HepG2 (cell line): Measurements from ENCODE around the gene ERC1. TPM values are rescaled to one million over a fixed set of nuclear protein-coding genes. Genes with fewer than 3 reads are reported as not detected.

Experiments used
- AGO1 ChIP-seq: fragments of 200-400 bp; formaldehyde crosslinking; IDR thresholded peaks from 2 replicates; pipeline ENCODE4 v1.6.1; 2017; ENCODE audit warnings: mild to moderate bottlenecking, low read depth, low read length, moderate library complexity; ENCODE audit not compliant: poor library complexity, severe bottlenecking
- E2F2 ChIP-seq: sonication (generic); formaldehyde crosslinking; IDR thresholded peaks from 2 replicates; pipeline ENCODE4 v1.4.0; 2020; ENCODE audit warnings: missing genetic modification reagents, borderline replicate concordance
- E2F5 ChIP-seq: sonication (generic); formaldehyde crosslinking; conservative IDR thresholded peaks from 2 replicates; pipeline ENCODE4 v1.4.0; 2020; ENCODE audit warnings: missing genetic modification reagents
- FOXM1 ChIP-seq: sonication (generic); formaldehyde crosslinking; IDR thresholded peaks from 2 replicates; pipeline ENCODE4 v1.5.0; 2020; ENCODE audit warnings: missing genetic modification reagents
- HNF4A ChIP-seq: sonication (generic); formaldehyde crosslinking; IDR thresholded peaks from 2 replicates; pipeline ENCODE4 v1.4.0; 2020; ENCODE audit warnings: missing genetic modification reagents
- HOMEZ ChIP-seq: IDR thresholded peaks from 2 replicates; pipeline ENCODE4 v1.6.1; 2016; ENCODE audit warnings: low read depth
- HOXA3 ChIP-seq: sonication (generic); formaldehyde crosslinking; IDR thresholded peaks from 2 replicates; pipeline ENCODE4 v1.5.0; 2020; ENCODE audit warnings: missing genetic modification reagents
- IRX3 ChIP-seq: sonication (generic); formaldehyde crosslinking; IDR thresholded peaks from 2 replicates; pipeline ENCODE4 v1.8.1; 2023; ENCODE audit warnings: mild to moderate bottlenecking, low read depth, missing genetic modification reagents, borderline replicate concordance
- KMT2B ChIP-seq: IDR thresholded peaks from 2 replicates; pipeline ENCODE4 v1.6.1; 2016; ENCODE audit warnings: missing genetic modification reagents, missing compliant biosample characterization
- MAZ ChIP-seq, 2 experiments: sonication (generic) in 1 of 2; formaldehyde crosslinking in 1 of 2; IDR thresholded peaks; 2 replicates each; pipeline versions ENCODE4 v1.5.0 to v1.6.1; 2012 to 2020; ENCODE audit warnings: low read depth in 2 of 2, mild to moderate bottlenecking in 2 of 2, borderline replicate concordance in 1 of 2, improper control_type of control experiment in 1 of 2, low read length in 1 of 2, missing genetic modification reagents in 1 of 2, moderate library complexity in 1 of 2
- ONECUT2 ChIP-seq: sonication (generic); formaldehyde crosslinking; IDR thresholded peaks from 2 replicates; pipeline ENCODE4 v1.4.0; 2020; ENCODE audit warnings: missing genetic modification reagents
- PHF21A ChIP-seq: sonication (generic); formaldehyde crosslinking; IDR thresholded peaks from 2 replicates; pipeline ENCODE4 v1.5.0; 2020; ENCODE audit warnings: mild to moderate bottlenecking, missing genetic modification reagents
- RAD21 ChIP-seq: fragments of 450-650 bp; formaldehyde crosslinking; IDR thresholded peaks from 2 replicates; pipeline ENCODE4 v1.5.0; 2020; ENCODE audit warnings: mild to moderate bottlenecking
- RELA ChIP-seq: sonication (generic); formaldehyde crosslinking; IDR thresholded peaks from 2 replicates; pipeline ENCODE4 v1.4.0; 2020; ENCODE audit warnings: missing genetic modification reagents
- SNAPC2 ChIP-seq: sonication (generic); formaldehyde crosslinking; IDR thresholded peaks from 2 replicates; pipeline ENCODE4 v1.8.1; 2022; ENCODE audit warnings: mild to moderate bottlenecking, missing genetic modification reagents
- SP5 ChIP-seq: IDR thresholded peaks from 2 replicates; pipeline ENCODE4 v1.6.1; 2016; ENCODE audit warnings: low read depth, borderline replicate concordance
- SYNCRIP ChIP-seq: fragments of 200-400 bp; formaldehyde crosslinking; IDR thresholded peaks from 2 replicates; pipeline ENCODE4 v1.6.1; 2018; ENCODE audit warnings: mild to moderate bottlenecking, low read depth, low read length; ENCODE audit not compliant: insufficient read depth
- ZFP1 ChIP-seq: IDR thresholded peaks from 2 replicates; pipeline ENCODE4 v1.6.1; 2016
- ZFP36L1 ChIP-seq: sonication (generic); formaldehyde crosslinking; IDR thresholded peaks from 2 replicates; pipeline ENCODE4 v1.8.0; 2022; ENCODE audit warnings: mild to moderate bottlenecking, missing genetic modification reagents, moderate library complexity
- ZGPAT ChIP-seq: IDR thresholded peaks from 2 replicates; pipeline ENCODE4 v1.6.1; 2016; ENCODE audit warnings: mild to moderate bottlenecking
- ZNF232 ChIP-seq: sonication (generic); formaldehyde crosslinking; IDR thresholded peaks from 2 replicates; pipeline ENCODE4 v1.4.0; 2020; ENCODE audit warnings: missing genetic modification reagents, borderline replicate concordance
- ZNF331 ChIP-seq: sonication (generic); formaldehyde crosslinking; IDR thresholded peaks from 2 replicates; pipeline ENCODE4 v1.4.0; 2020; ENCODE audit warnings: missing genetic modification reagents
- ZNF580 ChIP-seq: IDR thresholded peaks from 2 replicates; pipeline ENCODE4 v1.6.1; 2016; ENCODE audit warnings: low read depth, borderline replicate concordance
- ZNF629 ChIP-seq: sonication (generic); formaldehyde crosslinking; conservative IDR thresholded peaks from 2 replicates; pipeline ENCODE4 v1.5.0; 2020; ENCODE audit warnings: missing genetic modification reagents
- ZSCAN29 ChIP-seq: sonication (generic); formaldehyde crosslinking; conservative IDR thresholded peaks from 2 replicates; pipeline ENCODE4 v1.4.0; 2020; ENCODE audit warnings: mild to moderate bottlenecking, missing genetic modification reagents
- polyA plus RNA-seq, 8 experiments: library from polyadenylated mRNA; depleted of rRNA in 3 of 8; stranded (reverse) in 7 of 8; unstranded in 1 of 8; fragments of >200 nt; fragmentation: Illumina TruSeq in 4 of 8; extraction: Trizol in 4 of 8; gene quantifications; 2 replicates each; pipeline versions ENCODE4 v1.2.1 to v1.2.3, GENCODE V29; 2011 to 2016; ENCODE audit warnings: low read depth in 4 of 8, missing spikeins in 1 of 8, mixed read lengths in 1 of 8; ENCODE audit not compliant: insufficient read depth in 1 of 8
- total RNA-seq, 5 experiments: library from RNA; depleted of rRNA; stranded (reverse); fragments of >200 nt; fragmentation: Illumina TruSeq; extraction: Trizol; gene quantifications; 2 replicates each; pipeline ENCODE4 v1.2.3, GENCODE V29; 2016; ENCODE audit warnings: low read depth in 1 of 5

Gene ERC1
- total and polyA plus RNA-seq, 2 of the 13 experiments (the other 11 are each of a cell fraction or from before 2014, with no cell fraction given) = 6.1 to 12.4 TPM

- no peak for TF ChIP-seq IRX3
- no peak for TF ChIP-seq SNAPC2 (CRISPR knock-in tag)
- peak; percentile 67; the same call in 1 of the 2 replicates for TF ChIP-seq MAZ (IDR thresholded peaks at IDR 0.05; ENCODE audit: borderline replicate concordance, low read depth, low read length)
- TF ChIP-seq MAZ (CRISPR knock-in tag; IDR thresholded peaks at IDR 0.05; ENCODE audit: low read depth) = peak; percentile 87
- TF ChIP-seq HOXA3 = peak; percentile 89
- 0 out of 2 replicates have a peak, but pooled peaks have one; percentile 9 for TF ChIP-seq SP5
- peak; percentile 73; the same call in 1 of the 2 replicates for TF ChIP-seq ZNF232 (CRISPR knock-in tag)
- no peak for TF ChIP-seq AGO1
- 0 out of 2 replicates have a peak, but pooled peaks have one; percentile 24 for TF ChIP-seq ZNF629
- TF ChIP-seq ZNF580 (CRISPR knock-in tag) = no peak; the same call in 1 of the 2 replicates
- no peak; the same call in 1 of the 2 replicates for TF ChIP-seq PHF21A (CRISPR knock-in tag)
- TF ChIP-seq ZNF331 = no peak
- TF ChIP-seq FOXM1 (CRISPR knock-in tag) = no peak
- TF ChIP-seq E2F2 (CRISPR knock-in tag) = no peak
- TF ChIP-seq RELA (CRISPR knock-in tag) = no peak
- peak; percentile 85; the same call in 1 of the 2 replicates for TF ChIP-seq ZGPAT (CRISPR knock-in tag)
- peak; percentile 96 for TF ChIP-seq KMT2B (CRISPR knock-in tag)
- no peak for TF ChIP-seq HNF4A
- TF ChIP-seq SYNCRIP = no peak
- peak; percentile 30; the same call in 1 of the 2 replicates for TF ChIP-seq E2F5 (CRISPR knock-in tag)
- TF ChIP-seq ZFP1 (CRISPR knock-in tag) = no peak; the same call in 1 of the 2 replicates
- TF ChIP-seq ONECUT2 (CRISPR knock-in tag) = 0 out of 2 replicates have a peak, but pooled peaks have one; percentile 9
- peak; percentile 37; the same call in 1 of the 2 replicates for TF ChIP-seq HOMEZ (CRISPR knock-in tag)
- TF ChIP-seq ZSCAN29 = no peak; the same call in 1 of the 2 replicates
- peak; percentile 81; the same call in 1 of the 2 replicates for TF ChIP-seq ZFP36L1 (CRISPR knock-in tag)
- TF ChIP-seq RAD21 (CRISPR knock-in tag) = peak; percentile 40; the same call in 1 of the 2 replicates
Observed at GRCh38 chr12:990661-991349, at the start of gene ERC1 (continued).
